DMS153 treated with DMSO at 0.1 percent for 48 hours (cell line): ENCODE measurements around the gene GLYR1.

Experiments
- DNase-seq: peaks from one replicate; lab custom pipeline; 2025; ENCODE audit not compliant: unreplicated experiment; lab: John Stamatoyannopoulos, UW

The GLYR1 gene

GRCh38 chr16:4811242-4811641, 35.8 kb downstream of the GLYR1 start:
- DNase-seq: no peak

GRCh38 chr16:4806280-4806679, 40.8 kb downstream of the GLYR1 start:
- DNase-seq: no peak

- no peak for DNase-seq
These were observed 41.9 kb downstream of the GLYR1 start for GRCh38 chr16:4805231-4805630.

- no peak for DNase-seq
These were observed 43.0 kb downstream of the GLYR1 start for GRCh38 chr16:4803898-4804762.

GRCh38 chr16:4803401-4803844, 43.7 kb downstream of the GLYR1 start:
- DNase-seq: no peak

- DNase-seq: peak; percentile 83
These were observed 44.3 kb downstream of the GLYR1 start for GRCh38 chr16:4802659-4803287.

- DNase-seq: peak; percentile 84
These were observed 45.0 kb downstream of the GLYR1 start, which contains the start of gene ROGDI for GRCh38 chr16:4801962-4802658. Gene ROGDI (minus strand): TSS chr16:4802633. CDS start chr16:4802571, 62 bp downstream.

GRCh38 chr16:4801051-4801961, 45.8 kb downstream of the GLYR1 start:
- no peak for DNase-seq

- peak; percentile 79 for DNase-seq
These were observed 46.6 kb downstream of the GLYR1 start for GRCh38 chr16:4800290-4801041.

GRCh38 chr16:4799171-4799855, 47.8 kb downstream of the GLYR1 start:
- DNase-seq: no peak

- DNase-seq: no peak
These were observed 48.6 kb downstream of the GLYR1 start for GRCh38 chr16:4798456-4798855.

- no peak for DNase-seq
These were observed 49.3 kb downstream of the GLYR1 start for GRCh38 chr16:4797805-4798252.

- DNase-seq: no peak
These were observed 49.9 kb downstream of the GLYR1 start for GRCh38 chr16:4796982-4797804.

- DNase-seq: no peak
These were observed 51.1 kb downstream of the GLYR1 start for GRCh38 chr16:4795828-4796572.

GRCh38 chr16:4795181-4795827, 51.8 kb downstream of the GLYR1 start, which contains the start of gene SMIM22:
Gene SMIM22 (plus strand): TSS chr16:4795369. CDS start chr16:4795735, 366 bp downstream.
- DNase-seq: peak; percentile 64

- DNase-seq: no peak
These were observed 54.1 kb downstream of the GLYR1 start for GRCh38 chr16:4792951-4793513.

- DNase-seq: no peak
These were observed 56.2 kb downstream of the GLYR1 start for GRCh38 chr16:4790871-4791270.
